H1 (cell line): Measurements from ENCODE around the gene FBXO41. TPM values are rescaled to one million over a fixed set of nuclear protein-coding genes. Genes with fewer than 3 reads are reported as not detected.

Source experiments
- CTCF ChIA-PET: fragments of 300-600 bp; sonication (Branson Sonifier 250); formaldehyde crosslinking; loops from one replicate; lab custom pipeline; 2021; ENCODE audit not compliant: partially characterized antibody; lab: Charles Lee
- POLR2A ChIA-PET: fragments of 300-600 bp; sonication (Branson Sonifier 250); formaldehyde crosslinking; loops from one replicate; lab custom pipeline; 2021; ENCODE audit warnings: inconsistent platforms; ENCODE audit not compliant: partially characterized antibody; lab: Charles Lee
- DNase-seq, 2 experiments: peaks; one replicate each; pipeline versions ENCODE4 v3.0.0 to v3.0.0-alpha.2; 2010 to 2022; ENCODE audit warnings: low spot score in 2 of 2, low read depth in 1 of 2, mixed read lengths in 1 of 2
- FAIRE-seq: peaks from 2 replicates; lab custom pipeline; 2011; peaks lifted over from hg19 to GRCh38; lab: Jason Lieb, UNC
- H2AFZ ChIP-seq: 2 replicates; pipeline ENCODE4 v1.8.1; 2012; ENCODE audit warnings: low read length, inconsistent platforms
- H2AK5ac ChIP-seq: 2 replicates; pipeline ENCODE4 v1.6.1; 2013; ENCODE audit warnings: low read depth, low read length
- H2BK120ac ChIP-seq: replicated peaks from 2 replicates; pipeline ENCODE3; 2013; ENCODE audit warnings: low read depth, low read length, inconsistent platforms
- H2BK12ac ChIP-seq: 2 replicates; pipeline ENCODE4 v1.6.1; 2013; ENCODE audit warnings: low read depth, low read length
- H2BK15ac ChIP-seq: 2 replicates; pipeline ENCODE4 v1.6.1; 2013; ENCODE audit warnings: low read length
- H2BK20ac ChIP-seq: 2 replicates; pipeline ENCODE4 v1.6.1; 2013; ENCODE audit warnings: low read length
- H2BK5ac ChIP-seq: 2 replicates; pipeline ENCODE4 v1.6.1; 2013; ENCODE audit warnings: low read depth, low read length
- H3K14ac ChIP-seq: 2 replicates; pipeline ENCODE4 v1.6.1; 2013; ENCODE audit warnings: inconsistent platforms; ENCODE audit not compliant: insufficient read length
- H3K18ac ChIP-seq: 2 replicates; pipeline ENCODE4 v1.6.1; 2013; ENCODE audit warnings: low read length; ENCODE audit errors: extremely low read depth
- H3K23ac ChIP-seq: 2 replicates; pipeline ENCODE4 v1.6.1; 2013; ENCODE audit warnings: inconsistent platforms; ENCODE audit not compliant: insufficient read length
- H3K23me2 ChIP-seq: 2 replicates; pipeline ENCODE4 v1.6.1; 2013; ENCODE audit warnings: low read depth, low read length
- H3K27ac ChIP-seq: 2 replicates; pipeline ENCODE4 v1.6.1; 2011; ENCODE audit warnings: low read depth, low read length, inconsistent platforms
- H3K27me3 ChIP-seq, 4 experiments: replicated peaks in 1 of 4; 1 replicate in 1 of 4; 2 replicates in 3 of 4; pipeline versions ENCODE4 v1.6.1 to v1.8.1; 2011 to 2013; ENCODE audit warnings: low read length in 3 of 4, mild to moderate bottlenecking in 3 of 4, inconsistent platforms in 2 of 4, mixed read lengths in 2 of 4, moderate library complexity in 1 of 4; ENCODE audit not compliant: control insufficient read depth in 3 of 4, insufficient read depth in 3 of 4; ENCODE audit errors: extremely low read depth in 1 of 4
- H3K36me3 ChIP-seq, 4 experiments: 2 replicates each; pipeline versions ENCODE4 v1.6.1 to v1.8.1; 2011 to 2013; ENCODE audit warnings: mild to moderate bottlenecking in 4 of 4, low read length in 3 of 4, moderate library complexity in 2 of 4, control low read depth in 1 of 4, inconsistent platforms in 1 of 4; ENCODE audit not compliant: insufficient read depth in 4 of 4, control insufficient read depth in 2 of 4
- H3K4ac ChIP-seq: replicated peaks from 2 replicates; pipeline ENCODE3; 2013; ENCODE audit warnings: low read length, low read depth, mixed read lengths, inconsistent platforms; ENCODE audit not compliant: insufficient read length
- H3K4me1 ChIP-seq, 4 experiments: replicated peaks in 1 of 4; 1 replicate in 1 of 4; 2 replicates in 3 of 4; pipeline versions ENCODE4 v1.6.1 to v1.8.1; 2011 to 2013; ENCODE audit warnings: low read length in 3 of 4, inconsistent platforms in 2 of 4, mixed read lengths in 1 of 4; ENCODE audit not compliant: insufficient read depth in 4 of 4, control insufficient read depth in 3 of 4
- H3K4me2 ChIP-seq, 2 experiments: 2 replicates each; pipeline versions ENCODE4 v1.6.1 to v1.8.1; 2011 to 2013; ENCODE audit warnings: low read depth in 2 of 2, low read length in 2 of 2, control low read depth in 1 of 2, inconsistent platforms in 1 of 2, mild to moderate bottlenecking in 1 of 2; ENCODE audit not compliant: insufficient read depth in 1 of 2
- H3K4me3 ChIP-seq, 4 experiments: fragments of 200-600, 300-600 bp in 1 of 4; sonication (generic), shearing (Covaris generic), sonication (Bioruptor Twin) in 1 of 4; 2 replicates each; pipeline versions ENCODE4 v1.5.1 to v1.8.1; 2011 to 2016; ENCODE audit warnings: low read length in 4 of 4, low read depth in 3 of 4, control low read depth in 2 of 4, inconsistent platforms in 2 of 4, mild to moderate bottlenecking in 2 of 4, mixed read lengths in 1 of 4, moderate library complexity in 1 of 4; ENCODE audit not compliant: insufficient read depth in 2 of 4; ENCODE audit errors: extremely low read depth in 1 of 4
- H3K56ac ChIP-seq: replicated peaks from 2 replicates; pipeline ENCODE3; 2013; ENCODE audit warnings: low read depth, mild to moderate bottlenecking, mixed read lengths, low read length, inconsistent platforms; ENCODE audit not compliant: insufficient read length
- H3K79me1 ChIP-seq: 2 replicates; pipeline ENCODE4 v1.6.1; 2013; ENCODE audit warnings: low read depth, low read length, control low read depth
- H3K79me2 ChIP-seq, 2 experiments: 2 replicates each; pipeline versions ENCODE4 v1.6.1 to v1.8.1; 2012 to 2013; ENCODE audit warnings: low read length in 2 of 2, mild to moderate bottlenecking in 2 of 2, inconsistent platforms in 1 of 2; ENCODE audit not compliant: insufficient read depth in 2 of 2, control insufficient read depth in 1 of 2
- H3K9ac ChIP-seq, 4 experiments: replicated peaks in 1 of 4; 1 replicate in 1 of 4; 2 replicates in 3 of 4; pipeline versions ENCODE4 v1.6.1 to v1.8.1; 2011 to 2013; ENCODE audit warnings: low read depth in 3 of 4, low read length in 3 of 4, control low read depth in 2 of 4, mild to moderate bottlenecking in 2 of 4, moderate library complexity in 2 of 4, inconsistent platforms in 1 of 4; ENCODE audit errors: extremely low read depth in 1 of 4
- H3K9me3 ChIP-seq, 2 experiments: 2 replicates each; pipeline versions ENCODE4 v1.6.1 to v1.8.1; 2012 to 2013; ENCODE audit warnings: mild to moderate bottlenecking in 2 of 2, moderate library complexity in 2 of 2, control low read depth in 1 of 2, inconsistent platforms in 1 of 2, low read depth in 1 of 2, low read length in 1 of 2, mixed read lengths in 1 of 2; ENCODE audit not compliant: insufficient read depth in 2 of 2
- H4K20me1 ChIP-seq, 2 experiments: replicated peaks in 1 of 2; 2 replicates each; pipeline versions ENCODE3 to v1.8.1; 2011 to 2013; ENCODE audit warnings: inconsistent platforms in 2 of 2, low read length in 2 of 2, mild to moderate bottlenecking in 1 of 2; ENCODE audit not compliant: insufficient read depth in 2 of 2, control insufficient read depth in 1 of 2
- H4K5ac ChIP-seq: 2 replicates; pipeline ENCODE4 v1.6.1; 2013; ENCODE audit warnings: low read length, low read depth, mixed read lengths, inconsistent platforms; ENCODE audit not compliant: insufficient read length
- H4K8ac ChIP-seq: 2 replicates; pipeline ENCODE4 v1.8.0; 2013; ENCODE audit warnings: mild to moderate bottlenecking, moderate library complexity, low read length, inconsistent platforms; ENCODE audit not compliant: insufficient read depth; ENCODE audit errors: extremely low read depth
- H4K91ac ChIP-seq: replicated peaks from 2 replicates; pipeline ENCODE3; 2013; ENCODE audit warnings: low read length, mixed read lengths, inconsistent platforms; ENCODE audit not compliant: insufficient read length
- BCL11A ChIP-seq, 2 experiments: IDR thresholded peaks; one replicate each; pipeline ENCODE4 v1.6.1; 2011; ENCODE audit warnings: low read depth in 2 of 2, low read length in 2 of 2, mild to moderate bottlenecking in 2 of 2
- EZH2 ChIP-seq: fragments of 200-600 bp; sonication (generic); IDR thresholded peaks from 2 replicates; pipeline ENCODE4 v1.7.1; 2012; ENCODE audit warnings: low read depth, mild to moderate bottlenecking, moderate library complexity, low read length, inconsistent platforms; ENCODE audit not compliant: severe bottlenecking
- MAFK ChIP-seq: IDR thresholded peaks from 2 replicates; pipeline ENCODE4 v1.6.1; 2012; ENCODE audit warnings: low read depth, mild to moderate bottlenecking, improper control_type of control experiment, low read length
- PHF8 ChIP-seq: fragments of 200-600 bp; sonication (generic); conservative IDR thresholded peaks from 2 replicates; pipeline ENCODE4 v1.7.1; 2012; ENCODE audit warnings: low read depth, mild to moderate bottlenecking, inconsistent platforms, low read length, moderate library complexity
- WGBS, 2 experiments: shearing (Covaris generic) in 1 of 2; methylation state at CpG; one replicate each; pipeline versions ENCODE4 v1.1.6 to v1.1.7; 2013 to 2015; ENCODE audit warnings: low lambda C conversion rate in 2 of 2, mixed read lengths in 2 of 2, inconsistent platforms in 1 of 2, low coverage in 1 of 2, missing lambda C conversion rate in 1 of 2; ENCODE audit not compliant: insufficient replicate concordance in 2 of 2, insufficient coverage in 1 of 2, insufficient read length in 1 of 2; ENCODE audit errors: extremely low coverage in 1 of 2, missing lambda C conversion rate in 1 of 2; 5-methylcytosine and 5-hydroxymethylcytosine counted together
- polyA plus RNA-seq, 7 experiments: library from polyadenylated mRNA; depleted of rRNA in 3 of 7; stranded (reverse) in 5 of 7; unstranded in 2 of 7; fragments of >200 nt in 5 of 7; fragments of 200-250 nt in 2 of 7; gene quantifications; 1 replicate in 5 of 7; 2 replicates in 1 of 7; 4 replicates in 1 of 7; pipeline versions ENCODE4 v1.2.1 to v1.2.3, GENCODE V29; 2011 to 2013; ENCODE audit warnings: missing spikeins in 2 of 7, mixed read lengths in 2 of 7
- total RNA-seq: library from RNA; stranded (reverse); fragmentation: NEBNext Ultra II Directional; extraction: Animal tissue kit (Norgen Biotek cat#: 25700); gene quantifications from 2 replicates; pipeline ENCODE4 v1.2.1, GENCODE V29; 2021
- TF ChIP-seq, protein P1 (sequence below), 3 experiments: IDR thresholded peaks; 1 replicate in 2 of 3; 2 replicates in 1 of 3; pipeline versions ENCODE4 v1.5.1 to v1.6.1; 2011; ENCODE audit warnings: low read length in 3 of 3, mild to moderate bottlenecking in 3 of 3, inconsistent platforms in 2 of 3, low read depth in 1 of 3, moderate library complexity in 1 of 3; ENCODE audit not compliant: insufficient read depth in 1 of 3; ENCODE audit errors: control extremely low read depth in 1 of 3

The FBXO41 gene
- total and polyA plus RNA-seq, 2 of the 8 experiments (the other 6 are each of a cell fraction or from before 2014, with no cell fraction given), result 11.2 to 14.3 TPM

GRCh38 chr2:73246850-73247249, 37.4 kb downstream of the FBXO41 start:
- Histone ChIP-seq H2BK12ac (no peak overlapping the region), H3K79me2 (peaks cover 0 to 11% of the 10 kb centered on the region in 2 experiments; a peak in 2 of 4 replicates), H3K36me3 (peaks cover 63 to 96% (median 85%) of the 10 kb centered on the region in 4 experiments), H3K18ac (no peak overlapping the region), H3K4me3 (no peak overlapping the region), H3K9me3 (no peaks in the 10 kb centered on the region), H3K79me1 (peaks cover 2% of the 10 kb centered on the region; the same call in 1 of the 2 replicates), H3K4me2 (no peak overlapping the region), H2AK5ac (no peak overlapping the region), H3K23me2 (no peaks in the 10 kb centered on the region), H4K20me1 (peaks cover 4 to 21% of the 10 kb centered on the region in 2 experiments), H3K23ac (no peak overlapping the region), H2AFZ (no peak overlapping the region), H3K27me3 (no peaks in the 10 kb centered on the region), H3K9ac (no peak overlapping the region), H3K27ac (no peak overlapping the region), H4K5ac (no peak overlapping the region), H3K4ac (no peak overlapping the region), H4K91ac (no peak overlapping the region), H3K56ac (no peak overlapping the region), H3K14ac (no peak overlapping the region), H2BK15ac (no peak overlapping the region), H2BK120ac (no peak overlapping the region), H2BK5ac (no peak overlapping the region), H4K8ac (no peak overlapping the region), H2BK20ac (no peak overlapping the region), H3K4me1 (no peaks in the 10 kb centered on the region)
- WGBS, 2 experiments, result 89% methylated on average over 3 of the region's 3 CpGs; no CpG with 5 or more reads in 1 of the 2 experiments
- ChIA-PET POLR2A (interaction anchor here (1.3 to 6.5 kb wide), 4 partner anchors 7 to 17 kb away, joined by 3 to 65 read pairs (median 8); partner anchors contain the start of genes CCT7 and PRADC1), CTCF (interaction anchor here (1.2 to 1.5 kb wide), 4 partner anchors 12 to 42 kb away, joined by 3 to 5 read pairs (median 4); no protein-coding TSS in a partner anchor)
- FAIRE-seq, result no peak
- TF ChIP-seq, protein P1, sequence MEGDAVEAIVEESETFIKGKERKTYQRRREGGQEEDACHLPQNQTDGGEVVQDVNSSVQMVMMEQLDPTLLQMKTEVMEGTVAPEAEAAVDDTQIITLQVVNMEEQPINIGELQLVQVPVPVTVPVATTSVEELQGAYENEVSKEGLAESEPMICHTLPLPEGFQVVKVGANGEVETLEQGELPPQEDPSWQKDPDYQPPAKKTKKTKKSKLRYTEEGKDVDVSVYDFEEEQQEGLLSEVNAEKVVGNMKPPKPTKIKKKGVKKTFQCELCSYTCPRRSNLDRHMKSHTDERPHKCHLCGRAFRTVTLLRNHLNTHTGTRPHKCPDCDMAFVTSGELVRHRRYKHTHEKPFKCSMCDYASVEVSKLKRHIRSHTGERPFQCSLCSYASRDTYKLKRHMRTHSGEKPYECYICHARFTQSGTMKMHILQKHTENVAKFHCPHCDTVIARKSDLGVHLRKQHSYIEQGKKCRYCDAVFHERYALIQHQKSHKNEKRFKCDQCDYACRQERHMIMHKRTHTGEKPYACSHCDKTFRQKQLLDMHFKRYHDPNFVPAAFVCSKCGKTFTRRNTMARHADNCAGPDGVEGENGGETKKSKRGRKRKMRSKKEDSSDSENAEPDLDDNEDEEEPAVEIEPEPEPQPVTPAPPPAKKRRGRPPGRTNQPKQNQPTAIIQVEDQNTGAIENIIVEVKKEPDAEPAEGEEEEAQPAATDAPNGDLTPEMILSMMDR (IDR thresholded peaks at IDR 0.05; ENCODE audit: control extremely low read depth in 1 of 3, insufficient read depth in 1 of 3, low read depth in 1 of 3, low read length in 3 of 3), result no peak
- TF ChIP-seq PHF8 (no peak), BCL11A (IDR thresholded peaks at IDR 0.05; ENCODE audit: low read depth in 2 of 2, low read length in 2 of 2) (no peak), MAFK (no peak), EZH2 (no peak)
- no peak for DNase-seq
